Glomerular visceral epithelial cell (primary cell): ENCODE measurements around the gene AP2A2.
"Not testable (repeated sequence)": the region's sequence is repeated elsewhere in the genome, so short reads cannot be mapped to it uniquely, and the experiment has no call there.

Source experiments
- DNase-seq: peaks from one replicate; pipeline ENCODE4 v3.0.0-alpha.2; 2016; ENCODE audit errors: extremely low spot score

Gene AP2A2

DNA sequence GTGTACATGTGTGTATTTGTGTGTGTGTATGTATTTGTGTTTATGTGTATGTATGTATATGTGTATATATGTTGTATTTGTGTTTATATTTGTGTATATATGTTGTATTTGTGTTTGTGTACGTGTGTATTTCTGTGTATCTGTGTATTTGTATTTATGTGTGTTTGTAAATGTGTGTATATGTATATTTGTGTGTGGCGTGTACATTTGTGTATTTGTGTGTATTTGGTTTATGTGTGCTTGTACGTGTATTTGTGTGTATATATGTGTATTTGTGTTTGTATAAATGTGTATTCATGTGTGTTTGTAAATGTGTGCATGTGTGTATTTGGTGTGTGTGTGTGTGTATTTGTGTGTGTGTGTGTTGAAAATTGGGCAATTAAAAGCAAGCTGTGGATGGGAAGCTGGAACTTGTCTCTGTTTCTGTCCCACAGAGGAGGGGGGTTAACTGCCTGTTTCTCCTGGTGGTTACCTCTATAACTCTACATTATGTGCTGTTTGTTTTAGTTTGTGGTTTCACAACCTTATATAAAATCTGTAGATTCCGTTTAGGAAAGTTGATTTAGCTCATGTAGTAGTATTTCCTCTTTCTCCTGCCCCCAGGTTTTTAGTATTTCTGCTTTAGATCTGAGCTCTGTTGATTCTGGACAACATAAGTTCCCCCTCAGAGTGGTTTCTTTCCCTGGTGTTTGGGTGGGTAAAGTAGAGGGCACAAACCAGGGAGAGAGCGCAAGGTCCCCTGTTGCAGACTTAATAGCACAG is 28.9 kb downstream of the AP2A2 start:
- no peak for DNase-seq

DNA sequence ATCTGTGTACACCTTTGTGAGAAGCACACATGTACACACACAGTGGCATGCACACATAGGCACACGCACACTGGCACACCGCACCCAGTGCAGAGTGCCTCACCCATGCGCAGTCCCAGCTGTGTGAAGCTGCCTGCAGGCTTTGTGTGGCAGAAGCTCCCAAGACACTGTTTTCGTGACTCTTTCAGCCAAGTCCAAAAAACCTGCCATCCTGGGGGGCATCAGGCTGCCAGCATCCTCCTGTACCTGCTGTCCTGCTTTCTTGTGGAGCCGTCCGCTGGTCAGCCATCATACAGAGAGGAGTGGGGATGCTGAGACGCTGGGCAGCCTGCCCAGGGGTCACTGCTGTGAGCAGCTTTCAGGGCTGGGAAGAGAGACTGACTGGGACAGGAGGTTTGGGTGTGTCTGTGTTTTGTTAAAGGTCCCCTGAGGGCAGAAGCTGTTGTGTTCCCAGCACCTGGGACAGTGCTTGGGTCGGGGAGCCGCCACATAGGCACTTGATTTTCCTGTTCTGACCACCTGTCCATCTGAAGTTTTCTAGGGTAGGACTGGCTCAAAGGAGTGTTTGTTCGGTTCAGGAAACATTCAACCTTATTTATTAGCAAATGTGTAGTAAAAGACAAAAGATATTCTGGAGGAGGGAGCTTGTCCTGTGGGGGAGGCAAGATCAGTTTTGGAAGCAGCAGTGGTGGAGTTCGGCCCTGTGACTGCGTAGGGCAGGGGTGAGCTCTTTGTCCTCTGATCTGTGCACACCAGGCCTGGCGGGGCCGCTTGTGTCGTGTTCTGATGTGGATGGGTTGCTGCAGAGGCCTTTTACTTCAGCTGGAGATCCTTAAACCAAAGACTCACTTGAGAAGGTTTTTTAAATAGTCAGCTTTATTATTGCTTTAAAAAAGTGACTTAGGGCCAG is 29.7 kb downstream of the AP2A2 start:
- DNase-seq = no peak

DNA sequence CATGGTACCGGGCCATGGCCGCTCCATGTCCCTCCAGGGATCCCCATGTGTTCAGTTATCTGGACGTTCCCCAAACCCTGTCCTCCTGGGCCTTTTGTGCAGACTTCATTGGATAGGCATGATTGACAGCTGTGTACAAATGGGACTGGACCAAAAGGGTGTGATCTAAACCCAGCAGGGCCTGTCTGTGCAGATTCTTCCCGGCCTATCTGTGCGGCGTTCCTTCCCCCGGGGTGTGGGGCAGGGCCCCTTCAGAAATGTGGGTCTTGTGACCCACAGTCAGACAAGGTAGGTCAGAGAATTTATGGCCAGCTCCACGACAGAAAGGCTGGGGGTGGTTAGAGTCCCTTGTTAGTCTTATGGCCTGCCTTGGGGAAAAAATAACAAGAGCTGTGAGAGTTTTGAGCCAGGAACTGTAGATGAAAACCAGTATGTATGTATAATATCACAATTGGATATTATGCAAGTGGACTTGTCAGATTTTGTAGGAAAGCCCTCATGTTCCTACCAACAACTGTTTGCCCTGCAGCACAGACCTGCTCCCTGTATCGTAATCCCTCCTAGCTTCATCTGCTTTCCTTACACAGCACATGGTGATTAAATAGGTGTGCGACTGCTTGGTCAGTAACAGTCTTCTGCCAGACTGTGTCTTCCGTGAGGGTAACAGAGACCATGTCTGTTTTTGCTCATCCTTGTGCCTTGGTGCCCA is 31.7 kb downstream of the AP2A2 start:
- no peak for DNase-seq

DNA sequence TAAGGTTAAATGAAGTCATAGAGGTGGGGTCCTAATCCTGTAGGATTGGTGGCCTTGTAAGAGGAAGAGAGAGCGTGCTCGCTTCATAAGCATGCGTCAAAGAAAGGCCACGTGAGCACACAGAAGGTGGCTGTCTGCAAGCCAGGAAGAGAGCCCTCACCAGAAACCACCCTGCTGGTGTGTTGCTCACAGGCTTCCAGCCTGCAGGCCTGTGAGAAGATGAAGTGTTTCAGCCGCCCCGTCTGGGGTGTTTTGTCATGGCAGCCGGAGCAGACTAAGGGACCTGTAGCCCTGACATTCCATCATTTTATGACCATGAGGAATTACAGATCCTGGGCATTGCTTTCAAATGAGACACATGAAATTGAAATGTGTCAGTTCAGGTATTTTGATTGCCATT is 32.4 kb downstream of the AP2A2 start:
- DNase-seq = no peak

- no peak for DNase-seq
These were observed 33.4 kb downstream of the AP2A2 start for GRCh38 chr11:959027-959426.

DNA sequence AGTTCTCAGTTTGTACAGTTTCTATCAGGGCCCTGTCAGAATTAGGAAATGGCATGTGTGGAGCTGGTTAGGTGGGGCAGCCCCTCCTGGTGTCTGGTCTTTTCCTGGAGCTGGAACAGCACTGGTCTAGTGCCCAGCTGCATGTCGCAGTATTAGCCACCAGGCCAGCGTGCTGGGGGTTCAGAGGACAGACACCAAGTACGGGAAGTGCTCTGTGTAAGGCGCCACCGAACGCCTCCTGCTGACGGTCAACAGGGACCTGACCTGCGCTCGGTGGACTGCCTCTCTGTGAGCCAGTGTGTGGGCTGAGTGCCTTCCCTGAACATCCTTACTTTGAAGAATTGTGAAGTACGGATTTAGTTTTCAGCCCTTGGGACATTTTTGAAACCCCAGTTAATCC is 33.9 kb downstream of the AP2A2 start:
- no peak for DNase-seq

GRCh38 chr11:961310-961920 is 35.7 kb downstream of the AP2A2 start:
- DNase-seq = not testable (repeated sequence)

DNA sequence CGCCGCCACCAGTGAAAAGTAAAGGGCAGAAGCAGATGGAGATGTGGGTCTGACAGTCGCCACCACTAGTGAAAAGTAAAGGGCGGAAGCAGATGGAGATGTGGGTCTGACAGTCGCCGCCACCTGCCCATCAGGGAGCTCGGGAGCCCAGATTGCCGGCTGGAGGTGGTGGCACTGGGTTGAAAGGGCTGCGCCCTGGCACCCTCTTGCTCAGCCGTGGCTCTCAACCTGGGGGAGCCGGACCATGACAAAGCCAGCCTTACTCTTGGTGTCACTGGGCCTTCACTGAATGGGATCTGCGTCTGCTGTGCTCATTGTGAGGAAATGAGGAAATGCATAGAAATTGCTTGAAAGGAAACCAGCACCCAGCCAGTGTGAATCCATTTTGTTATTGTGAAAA is 36.3 kb downstream of the AP2A2 start:
- no peak for DNase-seq

DNA sequence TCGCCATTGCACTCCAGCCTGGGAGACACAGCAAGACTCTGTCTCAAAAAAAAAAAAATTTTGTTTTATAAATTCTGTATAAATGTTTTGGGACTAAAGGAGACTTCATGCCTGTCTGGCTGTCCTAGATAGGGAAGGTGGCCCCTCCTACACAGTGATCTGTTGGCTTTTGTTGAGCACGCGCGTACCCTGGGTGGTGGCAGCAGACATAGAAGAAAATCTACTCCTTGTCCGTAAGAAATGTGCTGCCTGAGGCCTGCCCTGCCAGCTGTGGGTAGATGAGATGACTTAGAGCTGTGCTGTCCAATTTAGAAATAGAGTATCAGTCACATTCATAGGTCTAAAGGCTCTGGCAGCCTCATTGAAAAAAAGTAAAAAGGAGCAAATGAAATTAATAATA is 37.0 kb downstream of the AP2A2 start:
- DNase-seq = no peak

DNA sequence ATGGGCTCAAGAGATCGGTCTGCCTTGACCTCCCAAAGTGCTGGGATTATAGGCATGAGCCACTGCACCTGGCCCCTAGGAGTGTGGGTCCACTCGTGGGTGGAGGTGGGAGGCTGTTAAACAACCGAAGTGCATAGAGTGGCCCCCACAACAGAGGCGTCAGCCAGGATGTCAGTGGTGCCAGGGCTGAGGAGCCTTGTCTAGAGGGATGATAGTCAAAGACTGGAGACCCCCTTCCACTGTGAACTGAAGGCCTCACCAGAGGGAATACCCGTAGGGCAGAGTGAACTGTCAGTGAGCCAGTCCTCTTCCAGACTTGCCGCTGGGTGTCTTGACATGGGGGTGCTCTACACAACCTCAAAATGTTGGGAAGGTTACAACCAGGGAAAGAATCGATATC is 38.2 kb downstream of the AP2A2 start:
- no peak for DNase-seq

DNA sequence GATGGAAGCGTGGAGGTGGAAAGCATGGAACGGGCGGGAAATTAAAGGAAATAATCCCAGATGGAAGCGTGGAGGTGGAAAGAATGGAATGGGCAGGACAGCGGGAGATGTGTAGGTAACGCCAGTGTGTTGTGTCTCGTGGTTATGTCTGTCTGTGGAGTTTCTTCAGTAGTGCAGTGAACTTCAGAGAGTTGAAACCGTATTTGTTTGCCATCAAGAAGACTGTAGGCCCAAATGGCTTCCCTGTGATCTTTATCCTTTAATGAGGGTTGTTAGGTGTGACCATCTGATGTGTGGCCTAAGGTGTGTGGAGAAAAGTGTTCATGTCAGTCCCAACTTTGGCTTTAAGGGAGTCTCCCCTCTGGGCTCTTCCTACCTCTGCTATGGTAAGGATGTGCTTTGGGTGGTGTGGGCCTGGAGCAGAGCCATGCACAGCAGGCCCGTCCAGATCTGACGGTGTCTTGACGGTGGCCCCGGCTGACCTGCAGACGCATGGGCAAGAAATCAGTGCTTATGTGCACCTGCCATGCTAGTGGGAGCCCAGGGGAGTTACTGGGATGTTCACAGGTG is 39.6 kb downstream of the AP2A2 start:
- no peak for DNase-seq

DNA sequence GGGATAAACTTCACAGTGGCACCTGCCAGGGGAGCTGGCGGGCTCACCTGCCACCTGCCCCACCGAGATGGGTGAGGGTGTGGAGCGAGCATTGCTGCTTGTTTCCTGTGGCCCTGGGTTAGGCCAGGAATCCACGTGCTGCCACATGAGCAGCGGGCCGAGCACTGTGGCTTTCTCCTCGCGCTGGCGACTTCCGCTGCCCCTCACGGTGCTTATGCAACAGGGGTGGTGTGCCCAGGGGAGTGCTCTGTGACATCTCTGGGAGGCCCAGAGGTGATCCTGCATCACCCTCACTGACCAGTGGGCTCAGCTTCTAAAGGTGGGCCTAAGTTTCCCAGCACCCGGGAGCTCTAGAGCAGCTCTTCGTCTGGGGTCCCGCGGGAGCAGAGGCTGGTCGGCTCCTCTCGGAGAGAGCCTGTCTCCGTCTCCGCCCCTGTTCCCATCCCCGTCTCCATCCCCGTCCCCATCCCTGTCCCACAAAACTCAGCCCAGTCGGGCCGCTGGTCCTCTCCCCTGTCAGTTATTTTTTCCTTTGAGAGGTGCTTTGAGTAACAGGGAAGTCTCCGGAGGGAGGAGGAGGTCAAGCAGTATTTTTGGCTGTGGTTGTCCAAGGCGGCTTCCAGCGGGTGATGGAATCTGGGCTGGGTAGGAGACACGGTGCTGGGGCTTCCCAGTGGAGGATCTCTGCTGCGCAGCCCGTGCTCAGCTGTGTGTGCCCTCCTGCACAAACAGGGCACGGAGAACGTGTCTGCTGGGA is 42.5 kb downstream of the AP2A2 start:
- DNase-seq = no peak

DNA sequence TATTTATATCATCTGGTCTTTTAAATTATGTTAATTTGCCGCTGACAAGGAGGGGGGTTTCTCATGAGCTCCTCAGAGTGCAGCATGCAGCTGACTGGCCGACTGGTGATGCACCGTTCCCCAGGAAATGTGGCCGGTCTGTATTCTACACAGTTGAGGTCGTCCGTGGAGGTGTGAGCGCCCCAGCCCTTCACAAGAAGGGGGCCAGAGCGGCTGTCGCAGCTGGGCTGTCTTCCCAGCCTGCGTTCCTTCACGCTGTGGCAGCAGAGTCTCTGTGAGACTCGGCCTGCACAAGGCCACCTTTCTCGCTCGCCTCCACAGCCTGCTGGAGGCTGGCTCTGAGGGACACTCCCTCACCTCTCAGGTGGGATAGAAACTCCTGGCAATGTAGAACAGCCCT is 43.2 kb downstream of the AP2A2 start:
- no peak for DNase-seq

GRCh38 chr11:969651-970205 is 44.1 kb downstream of the AP2A2 start:
- no peak for DNase-seq

DNA sequence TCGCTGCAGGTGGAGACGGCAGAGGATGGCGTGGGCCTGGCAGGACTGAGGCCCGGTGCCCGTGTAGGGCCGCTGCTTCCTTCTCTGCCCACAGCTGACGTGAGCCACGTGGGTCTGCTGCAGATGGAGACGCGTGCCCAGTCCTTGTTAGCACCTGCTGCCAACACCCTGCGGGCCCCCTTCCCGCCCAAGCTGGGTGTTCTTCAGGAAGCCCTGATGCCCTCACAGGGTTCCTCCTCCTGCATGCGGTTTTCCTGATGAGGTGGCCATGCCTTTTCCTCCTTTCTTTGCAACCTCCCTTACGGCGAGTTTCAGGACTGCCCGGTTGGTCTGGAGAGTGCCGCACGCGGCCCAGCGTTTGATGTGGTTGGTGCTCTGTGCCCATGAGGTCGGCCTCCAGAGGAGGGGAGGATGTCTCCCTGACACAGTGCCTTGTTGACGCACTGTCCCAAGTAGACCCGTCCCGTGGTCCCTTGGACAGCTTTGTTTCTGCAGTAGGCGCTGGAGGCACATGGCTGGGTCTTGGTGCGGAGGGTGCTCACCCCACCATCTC is 44.7 kb downstream of the AP2A2 start:
- DNase-seq = no peak

DNA sequence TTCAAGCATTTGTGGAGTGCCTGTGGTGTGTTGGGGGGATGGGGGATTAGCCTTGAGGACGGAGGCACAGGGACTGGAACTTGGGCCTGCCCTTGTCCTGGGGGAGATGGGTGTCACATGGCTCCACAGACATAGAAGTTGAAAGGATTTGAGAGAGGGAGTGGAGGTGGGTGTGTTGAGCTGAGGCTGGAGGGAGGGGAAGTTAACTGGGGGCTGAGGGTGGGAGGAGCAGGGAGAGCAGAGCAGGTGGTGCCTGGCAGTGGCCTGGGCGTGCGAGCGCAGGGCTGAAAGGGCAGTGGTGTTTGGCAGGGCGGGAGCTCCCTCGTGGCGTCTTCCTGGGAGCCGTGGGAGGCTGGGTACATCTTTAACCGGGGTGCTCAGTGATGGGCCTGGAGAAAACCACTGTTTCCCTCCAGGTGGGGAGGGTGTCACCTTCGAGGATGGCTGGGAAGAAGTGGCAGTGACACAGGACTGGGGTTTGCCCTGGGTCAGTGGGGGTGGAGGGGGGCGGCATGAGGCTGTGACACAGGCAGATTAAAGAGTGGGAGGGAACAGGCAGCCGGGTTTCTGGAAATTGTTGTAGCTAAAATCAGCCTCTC is 45.5 kb downstream of the AP2A2 start:
- DNase-seq = no peak

- DNase-seq = no peak
These were observed 46.2 kb downstream of the AP2A2 start for GRCh38 chr11:971731-972365.

GRCh38 chr11:972523-973211 is 47.0 kb downstream of the AP2A2 start:
- DNase-seq = no peak

DNA sequence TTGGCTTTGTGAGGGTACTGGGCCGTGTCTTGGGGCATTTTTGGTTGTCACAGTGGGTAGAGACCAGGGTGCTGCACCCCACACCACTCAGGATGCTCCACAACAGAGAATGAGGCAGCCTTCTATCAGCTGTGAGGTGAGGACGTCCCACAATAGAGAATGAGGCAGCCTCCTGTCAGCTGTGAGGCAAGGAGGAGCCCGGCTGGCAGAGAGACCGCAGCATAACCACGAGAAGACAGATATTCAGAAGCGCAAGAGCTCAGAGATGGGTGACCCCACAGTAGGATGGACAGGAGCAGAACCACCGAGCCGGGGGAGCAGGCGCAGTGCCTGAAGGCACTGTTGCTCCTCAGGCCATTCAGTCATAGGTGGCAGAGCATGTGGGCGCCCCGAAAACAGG is 47.6 kb downstream of the AP2A2 start:
- DNase-seq = no peak
